Liver (tissue), 9 donors: ENCODE results near the gene SBK3. TPM values are rescaled to one million over a fixed set of nuclear protein-coding genes. Genes with fewer than 3 reads are reported as not detected.

Experiments used
- DNase-seq: peaks from one replicate; pipeline ENCODE4 v3.0.0-alpha.2; 2017; ENCODE audit warnings: low spot score
- H3K27ac ChIP-seq, 2 donors: one replicate each; pipeline ENCODE4 v1.7.0; 2013; ENCODE audit warnings: inconsistent platforms in 2 of 2, low read length in 2 of 2, control low read depth in 1 of 2, low read depth in 1 of 2, mild to moderate bottlenecking in 1 of 2
- H3K27me3 ChIP-seq, 4 donors: one replicate each; pipeline versions ENCODE4 v1.6.1 to v1.7.0; 2013; ENCODE audit warnings: low read length in 3 of 4, inconsistent platforms in 1 of 4, mild to moderate bottlenecking in 1 of 4, moderate library complexity in 1 of 4; ENCODE audit not compliant: control insufficient read depth in 4 of 4, insufficient read depth in 4 of 4
- H3K36me3 ChIP-seq, 4 donors: one replicate each; pipeline versions ENCODE4 v1.6.1 to v1.7.0; 2013; ENCODE audit warnings: low read length in 3 of 4, mild to moderate bottlenecking in 3 of 4, low read depth in 1 of 4, moderate library complexity in 1 of 4; ENCODE audit not compliant: control insufficient read depth in 4 of 4, insufficient read depth in 3 of 4
- H3K4me1 ChIP-seq, 4 donors: one replicate each; pipeline versions ENCODE4 v1.6.1 to v1.7.0; 2013; ENCODE audit warnings: low read length in 3 of 4, mild to moderate bottlenecking in 3 of 4, moderate library complexity in 1 of 4; ENCODE audit not compliant: control insufficient read depth in 4 of 4, insufficient read depth in 4 of 4
- H3K4me3 ChIP-seq, 3 donors: one replicate each; pipeline versions ENCODE4 v1.6.1 to v1.7.0; 2013; ENCODE audit warnings: low read length in 3 of 3, control low read depth in 1 of 3, low read depth in 1 of 3, mild to moderate bottlenecking in 1 of 3
- H3K9ac ChIP-seq, 2 donors: one replicate each; pipeline ENCODE4 v1.7.0; 2013; ENCODE audit warnings: low read length in 2 of 2, mild to moderate bottlenecking in 2 of 2, moderate library complexity in 2 of 2, control low read depth in 1 of 2, low read depth in 1 of 2
- H3K9me3 ChIP-seq, 4 donors: one replicate each; pipeline versions ENCODE4 v1.6.1 to v1.7.0; 2013; ENCODE audit warnings: low read length in 3 of 4; ENCODE audit not compliant: control insufficient read depth in 4 of 4
- EGR1 ChIP-seq, 2 donors: IDR thresholded peaks; 2 replicates each; pipeline ENCODE4 v1.6.1; 2016 to 2018; ENCODE audit warnings: antibody characterized with exemption in 2 of 2, low read depth in 2 of 2
- FOXA1 ChIP-seq: IDR thresholded peaks from 2 replicates; pipeline ENCODE4 v1.6.1; 2016; ENCODE audit warnings: antibody characterized with exemption
- FOXA2 ChIP-seq: IDR thresholded peaks from 2 replicates; pipeline ENCODE4 v1.6.1; 2016; ENCODE audit warnings: antibody characterized with exemption
- GABPA ChIP-seq, 2 donors: IDR thresholded peaks in 1 of 2; conservative IDR thresholded peaks in 1 of 2; 2 replicates each; pipeline ENCODE4 v1.6.1; 2016; ENCODE audit warnings: antibody characterized with exemption in 2 of 2, mild to moderate bottlenecking in 1 of 2, moderate library complexity in 1 of 2
- HNF4A ChIP-seq, 2 donors: conservative IDR thresholded peaks; 2 replicates each; pipeline ENCODE4 v1.6.1; 2016; ENCODE audit warnings: antibody characterized with exemption in 2 of 2, mild to moderate bottlenecking in 2 of 2
- HNF4G ChIP-seq: IDR thresholded peaks from 2 replicates; pipeline ENCODE4 v1.6.1; 2016; ENCODE audit warnings: antibody characterized with exemption
- JUND ChIP-seq, 2 donors: IDR thresholded peaks; 2 replicates each; pipeline ENCODE4 v1.6.1; 2016; ENCODE audit warnings: antibody characterized with exemption in 2 of 2
- NR2F2 ChIP-seq: IDR thresholded peaks from 2 replicates; pipeline ENCODE4 v1.6.1; 2016; ENCODE audit warnings: antibody characterized with exemption
- RAD21 ChIP-seq, 2 donors: IDR thresholded peaks; 2 replicates each; pipeline ENCODE4 v1.6.1; 2016; ENCODE audit warnings: antibody characterized with exemption in 2 of 2, mild to moderate bottlenecking in 2 of 2
- RXRA ChIP-seq, 2 donors: IDR thresholded peaks; 2 replicates each; pipeline ENCODE4 v1.6.1; 2017 to 2018; ENCODE audit warnings: antibody characterized with exemption in 2 of 2, mild to moderate bottlenecking in 1 of 2
- SP1 ChIP-seq: IDR thresholded peaks from 2 replicates; pipeline ENCODE4 v1.6.1; 2018; ENCODE audit warnings: antibody characterized with exemption, mild to moderate bottlenecking
- YY1 ChIP-seq: IDR thresholded peaks from 2 replicates; pipeline ENCODE4 v1.6.1; 2016; ENCODE audit warnings: antibody characterized with exemption, mild to moderate bottlenecking
- WGBS: extraction: QIAGEN DNeasy Blood & Tissue Kit; methylation state at CpG from one replicate; pipeline ENCODE4 v1.1.7; 2013; 5-methylcytosine and 5-hydroxymethylcytosine counted together
- polyA plus RNA-seq, 2 donors: library from polyadenylated mRNA; stranded (reverse) in 1 of 2; unstranded in 1 of 2; fragments of 200-250 nt in 1 of 2; fragments of >200 nt in 1 of 2; fragmentation: Nextera tagmentation in 1 of 2; extraction: Ambion mirVana in 1 of 2; gene quantifications; one replicate each; pipeline versions ENCODE4 v1.2.1 to v1.2.3, GENCODE V29; 2013 to 2015
- total RNA-seq, 2 donors: library from RNA; depleted of rRNA; stranded (reverse); fragments of >200 nt; gene quantifications; one replicate each; pipeline ENCODE4 v1.2.3, GENCODE V29; 2014
- TF ChIP-seq, protein P1 (sequence below): IDR thresholded peaks from 2 replicates; pipeline ENCODE4 v1.6.1; 2016; ENCODE audit warnings: antibody characterized with exemption
- TF ChIP-seq, protein P2 (sequence below): IDR thresholded peaks from 2 replicates; pipeline ENCODE4 v1.6.1; 2016; ENCODE audit warnings: antibody characterized with exemption
- TF ChIP-seq, protein P3 (sequence below): fragments of 150-350 bp; IDR thresholded peaks from 2 replicates; pipeline ENCODE4 v1.5.1; 2017; ENCODE audit warnings: improper control_type of control experiment, low read depth, low read length; ENCODE audit not compliant: missing input control
- TF ChIP-seq, protein P4 (sequence below): IDR thresholded peaks from 2 replicates; pipeline ENCODE4 v1.6.1; 2016; ENCODE audit warnings: antibody characterized with exemption
- TF ChIP-seq, protein P5 (sequence below): IDR thresholded peaks from 2 replicates; pipeline ENCODE4 v1.6.1; 2016; ENCODE audit warnings: antibody characterized with exemption, mild to moderate bottlenecking
- donor health status: healthy.
- donor health status: healthy.
- donor health status: healthy.
- donor health status: healthy.
- donor health status: healthy.

The SBK3 gene
- total and polyA plus RNA-seq, 4 donors = 0.03 TPM; not detected in 3

DNA sequence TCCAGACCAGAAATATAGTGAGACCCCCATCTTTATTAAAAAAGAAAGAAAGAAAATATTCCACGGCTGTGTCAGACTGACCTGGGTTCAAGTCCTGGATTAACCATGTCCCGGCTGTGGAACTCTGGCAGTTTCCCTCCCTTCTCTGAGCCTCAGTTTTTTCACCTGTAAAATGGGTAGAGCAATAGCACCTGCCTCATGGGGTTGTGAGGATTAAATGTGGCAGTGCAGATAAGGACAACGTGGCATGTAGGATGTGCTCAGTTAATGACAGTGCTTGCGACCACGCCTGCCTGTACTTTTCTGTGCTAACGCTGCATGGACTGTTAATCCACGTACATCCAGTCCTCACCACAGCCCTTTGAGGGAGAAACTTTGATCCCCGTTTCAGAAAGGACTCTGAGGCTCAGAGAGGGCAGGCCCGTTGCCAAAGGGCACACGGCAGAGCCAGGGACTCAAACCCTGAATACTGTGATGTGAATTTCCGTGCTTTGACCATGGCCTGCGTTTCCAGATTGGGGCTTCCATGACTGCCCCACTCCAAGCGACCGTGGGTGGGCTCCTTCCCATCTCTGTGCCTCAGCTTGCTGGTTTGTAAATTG lies 24.6 kb downstream of the SBK3 start:
- TF ChIP-seq, protein P1, sequence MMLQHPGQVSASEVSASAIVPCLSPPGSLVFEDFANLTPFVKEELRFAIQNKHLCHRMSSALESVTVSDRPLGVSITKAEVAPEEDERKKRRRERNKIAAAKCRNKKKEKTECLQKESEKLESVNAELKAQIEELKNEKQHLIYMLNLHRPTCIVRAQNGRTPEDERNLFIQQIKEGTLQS = no peak
- TF ChIP-seq EGR1 (IDR thresholded peaks at IDR 0.05; ENCODE audit: low read depth in 2 of 2) (no peak), HNF4G (no peak), GABPA (IDR thresholded peaks at IDR 0.05 in 1 of 2, conservative IDR thresholded peaks at IDR 0.05 in 1 of 2) (no peak), FOXA2 (no peak), YY1 (no peak), RXRA (IDR thresholded peaks at IDR 0.05) (no peak), FOXA1 (no peak)
- TF ChIP-seq, protein P2, sequence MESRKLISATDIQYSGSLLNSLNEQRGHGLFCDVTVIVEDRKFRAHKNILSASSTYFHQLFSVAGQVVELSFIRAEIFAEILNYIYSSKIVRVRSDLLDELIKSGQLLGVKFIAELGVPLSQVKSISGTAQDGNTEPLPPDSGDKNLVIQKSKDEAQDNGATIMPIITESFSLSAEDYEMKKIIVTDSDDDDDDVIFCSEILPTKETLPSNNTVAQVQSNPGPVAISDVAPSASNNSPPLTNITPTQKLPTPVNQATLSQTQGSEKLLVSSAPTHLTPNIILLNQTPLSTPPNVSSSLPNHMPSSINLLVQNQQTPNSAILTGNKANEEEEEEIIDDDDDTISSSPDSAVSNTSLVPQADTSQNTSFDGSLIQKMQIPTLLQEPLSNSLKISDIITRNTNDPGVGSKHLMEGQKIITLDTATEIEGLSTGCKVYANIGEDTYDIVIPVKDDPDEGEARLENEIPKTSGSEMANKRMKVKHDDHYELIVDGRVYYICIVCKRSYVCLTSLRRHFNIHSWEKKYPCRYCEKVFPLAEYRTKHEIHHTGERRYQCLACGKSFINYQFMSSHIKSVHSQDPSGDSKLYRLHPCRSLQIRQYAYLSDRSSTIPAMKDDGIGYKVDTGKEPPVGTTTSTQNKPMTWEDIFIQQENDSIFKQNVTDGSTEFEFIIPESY = no peak
- Histone ChIP-seq H3K36me3 (no peaks in the 10 kb centered on the region), H3K4me3 (no peak overlapping the region), H3K9me3 (no peaks in the 10 kb centered on the region), H3K4me1 (peaks cover 0 to 4% (median 2%) of the 10 kb centered on the region in 4 donors), H3K27ac (no peak overlapping the region), H3K9ac (no peak overlapping the region), H3K27me3 (no peaks in the 10 kb centered on the region)
- WGBS = 71% methylated on average over 14 of the region's 14 CpGs
- no peak for DNase-seq

DNA sequence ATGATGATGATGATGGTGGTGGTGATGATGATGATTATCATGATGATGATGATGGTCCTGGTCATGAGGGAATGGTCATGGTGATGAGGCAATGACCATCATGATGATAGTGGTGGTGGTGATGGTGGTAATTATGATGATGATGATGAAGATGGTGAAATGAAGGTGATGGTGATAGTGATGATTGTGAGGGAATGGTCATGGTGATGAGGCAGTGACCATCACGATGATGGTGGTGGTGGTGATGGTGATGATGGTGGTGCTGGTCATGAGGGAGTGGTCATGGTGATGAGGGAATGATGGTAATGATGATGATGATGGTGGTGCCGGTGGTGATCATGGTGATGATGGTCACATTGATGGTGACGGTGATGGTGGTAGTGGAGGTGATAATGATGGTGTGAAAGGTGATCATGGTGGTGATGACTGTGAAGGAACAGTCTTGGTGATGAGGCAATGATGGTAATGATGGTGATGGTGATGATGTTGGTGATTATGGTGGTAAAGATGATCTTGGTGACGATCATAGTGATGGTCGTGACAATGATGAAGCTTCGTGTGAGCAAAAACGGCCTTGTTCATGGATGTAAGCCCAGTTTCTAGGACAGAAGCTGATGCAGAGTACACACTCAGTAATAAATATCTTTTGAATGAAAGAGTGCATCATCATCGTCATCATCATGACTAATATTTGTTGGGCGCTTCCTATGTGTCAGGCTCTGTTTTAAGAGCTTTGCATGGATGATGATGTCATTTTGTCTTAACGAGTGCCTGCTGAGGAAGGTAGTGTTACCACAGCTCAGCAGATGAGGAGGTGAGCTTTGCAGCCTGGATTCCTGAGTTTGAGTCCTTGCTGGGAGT lies 25.7 kb downstream of the SBK3 start:
- DNase-seq = no peak
- H3K9me3 ChIP-seq = no peaks in the 10 kb centered on the region
- H3K27ac ChIP-seq = no peak overlapping the region
- TF ChIP-seq FOXA2 (no peak), FOXA1 (no peak), SP1 (no peak), HNF4A (conservative IDR thresholded peaks at IDR 0.05) (no peak), RXRA (IDR thresholded peaks at IDR 0.05) (no peak), RAD21 (IDR thresholded peaks at IDR 0.05) (no peak), YY1 (no peak), EGR1 (IDR thresholded peaks at IDR 0.05; ENCODE audit: low read depth in 2 of 2) (no peak), JUND (IDR thresholded peaks at IDR 0.05) (no peak), HNF4G (no peak), NR2F2 (no peak), GABPA (IDR thresholded peaks at IDR 0.05 in 1 of 2, conservative IDR thresholded peaks at IDR 0.05 in 1 of 2) (no peak)
- TF ChIP-seq, protein P1 = no peak
- TF ChIP-seq, protein P3, sequence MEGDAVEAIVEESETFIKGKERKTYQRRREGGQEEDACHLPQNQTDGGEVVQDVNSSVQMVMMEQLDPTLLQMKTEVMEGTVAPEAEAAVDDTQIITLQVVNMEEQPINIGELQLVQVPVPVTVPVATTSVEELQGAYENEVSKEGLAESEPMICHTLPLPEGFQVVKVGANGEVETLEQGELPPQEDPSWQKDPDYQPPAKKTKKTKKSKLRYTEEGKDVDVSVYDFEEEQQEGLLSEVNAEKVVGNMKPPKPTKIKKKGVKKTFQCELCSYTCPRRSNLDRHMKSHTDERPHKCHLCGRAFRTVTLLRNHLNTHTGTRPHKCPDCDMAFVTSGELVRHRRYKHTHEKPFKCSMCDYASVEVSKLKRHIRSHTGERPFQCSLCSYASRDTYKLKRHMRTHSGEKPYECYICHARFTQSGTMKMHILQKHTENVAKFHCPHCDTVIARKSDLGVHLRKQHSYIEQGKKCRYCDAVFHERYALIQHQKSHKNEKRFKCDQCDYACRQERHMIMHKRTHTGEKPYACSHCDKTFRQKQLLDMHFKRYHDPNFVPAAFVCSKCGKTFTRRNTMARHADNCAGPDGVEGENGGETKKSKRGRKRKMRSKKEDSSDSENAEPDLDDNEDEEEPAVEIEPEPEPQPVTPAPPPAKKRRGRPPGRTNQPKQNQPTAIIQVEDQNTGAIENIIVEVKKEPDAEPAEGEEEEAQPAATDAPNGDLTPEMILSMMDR = no peak
- TF ChIP-seq, protein P4, sequence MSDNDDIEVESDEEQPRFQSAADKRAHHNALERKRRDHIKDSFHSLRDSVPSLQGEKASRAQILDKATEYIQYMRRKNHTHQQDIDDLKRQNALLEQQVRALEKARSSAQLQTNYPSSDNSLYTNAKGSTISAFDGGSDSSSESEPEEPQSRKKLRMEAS = no peak
- TF ChIP-seq, protein P2 = no peak
- TF ChIP-seq, protein P5, sequence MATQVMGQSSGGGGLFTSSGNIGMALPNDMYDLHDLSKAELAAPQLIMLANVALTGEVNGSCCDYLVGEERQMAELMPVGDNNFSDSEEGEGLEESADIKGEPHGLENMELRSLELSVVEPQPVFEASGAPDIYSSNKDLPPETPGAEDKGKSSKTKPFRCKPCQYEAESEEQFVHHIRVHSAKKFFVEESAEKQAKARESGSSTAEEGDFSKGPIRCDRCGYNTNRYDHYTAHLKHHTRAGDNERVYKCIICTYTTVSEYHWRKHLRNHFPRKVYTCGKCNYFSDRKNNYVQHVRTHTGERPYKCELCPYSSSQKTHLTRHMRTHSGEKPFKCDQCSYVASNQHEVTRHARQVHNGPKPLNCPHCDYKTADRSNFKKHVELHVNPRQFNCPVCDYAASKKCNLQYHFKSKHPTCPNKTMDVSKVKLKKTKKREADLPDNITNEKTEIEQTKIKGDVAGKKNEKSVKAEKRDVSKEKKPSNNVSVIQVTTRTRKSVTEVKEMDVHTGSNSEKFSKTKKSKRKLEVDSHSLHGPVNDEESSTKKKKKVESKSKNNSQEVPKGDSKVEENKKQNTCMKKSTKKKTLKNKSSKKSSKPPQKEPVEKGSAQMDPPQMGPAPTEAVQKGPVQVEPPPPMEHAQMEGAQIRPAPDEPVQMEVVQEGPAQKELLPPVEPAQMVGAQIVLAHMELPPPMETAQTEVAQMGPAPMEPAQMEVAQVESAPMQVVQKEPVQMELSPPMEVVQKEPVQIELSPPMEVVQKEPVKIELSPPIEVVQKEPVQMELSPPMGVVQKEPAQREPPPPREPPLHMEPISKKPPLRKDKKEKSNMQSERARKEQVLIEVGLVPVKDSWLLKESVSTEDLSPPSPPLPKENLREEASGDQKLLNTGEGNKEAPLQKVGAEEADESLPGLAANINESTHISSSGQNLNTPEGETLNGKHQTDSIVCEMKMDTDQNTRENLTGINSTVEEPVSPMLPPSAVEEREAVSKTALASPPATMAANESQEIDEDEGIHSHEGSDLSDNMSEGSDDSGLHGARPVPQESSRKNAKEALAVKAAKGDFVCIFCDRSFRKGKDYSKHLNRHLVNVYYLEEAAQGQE = no peak
- no peak overlapping the region for H3K9ac ChIP-seq
- no peaks in the 10 kb centered on the region for H3K27me3 ChIP-seq
- H3K4me3 ChIP-seq = no peak overlapping the region
- H3K4me1 ChIP-seq = peaks cover 0 to 2% (median 1%) of the 10 kb centered on the region in 4 donors
- WGBS = 92% methylated on average over 10 of the region's 10 CpGs
- H3K36me3 ChIP-seq = no peaks in the 10 kb centered on the region
